Thyroid gland (tissue), 4 donors: ENCODE measurements around the gene CCDC148. TPM values are rescaled to one million over a fixed set of nuclear protein-coding genes. Genes with fewer than 3 reads are reported as not detected.

ENCODE experiments used
- DNase-seq, 2 donors: peaks; one replicate each; pipeline ENCODE4 v3.0.0-alpha.2; 2019
- H3K27ac ChIP-seq, 3 donors: fragments of 200-600 bp; sonication (generic); 1 replicate in 2 of 3; 2 replicates in 1 of 3; pipeline ENCODE4 v1.5.1; 2016 to 2019; ENCODE audit warnings: mild to moderate bottlenecking in 1 of 3, moderate library complexity in 1 of 3
- H3K27me3 ChIP-seq: fragments of 200-600 bp; sonication (generic); one replicate; pipeline ENCODE4 v1.5.1; 2019
- H3K36me3 ChIP-seq, 2 donors: fragments of 200-600 bp; sonication (generic); one replicate each; pipeline ENCODE4 v1.5.1; 2016 to 2019
- H3K4me1 ChIP-seq, 2 donors: fragments of 200-600 bp; sonication (generic); one replicate each; pipeline ENCODE4 v1.5.1; 2017 to 2019
- H3K4me3 ChIP-seq, 3 donors: fragments of 200-600 bp; sonication (generic); replicated peaks in 1 of 3; 1 replicate in 2 of 3; 2 replicates in 1 of 3; pipeline ENCODE4 v1.5.1; 2016; ENCODE audit warnings: mild to moderate bottlenecking in 1 of 3
- H3K9me3 ChIP-seq: fragments of 200-600 bp; sonication (generic); one replicate; pipeline ENCODE4 v1.5.1; 2017
- POLR2A ChIP-seq, 2 donors: fragments of 450-650 bp; IDR thresholded peaks; one replicate each; pipeline ENCODE4 v1.6.1; 2017; ENCODE audit warnings: antibody characterized with exemption in 2 of 2, mild to moderate bottlenecking in 2 of 2, moderate library complexity in 1 of 2
- WGBS, 2 donors: methylation state at CpG; one replicate each; pipeline ENCODE4 v1.1.5; 2017; 5-methylcytosine and 5-hydroxymethylcytosine counted together
- intact Hi-C: fragments of 100-400 bp; cut with DNase I; formaldehyde crosslinking; loops from one replicate; pipeline ENCODE4 v1.15.1; 2023
- total RNA-seq, 4 donors: library from RNA; depleted of rRNA; stranded (reverse); fragments of >200 nt; gene quantifications; one replicate each; pipeline ENCODE4 v1.2.3, GENCODE V29; 2016
- TF ChIP-seq, protein P1 (sequence below), 6 experiments: fragments of 200-600 bp in 3 of 6; fragments of 450-650 bp in 3 of 6; sonication (generic) in 3 of 6; IDR thresholded peaks; one replicate each; pipeline ENCODE4 v1.5.1; 2016 to 2019; ENCODE audit warnings: antibody characterized with exemption in 6 of 6, mild to moderate bottlenecking in 2 of 6, inconsistent platforms in 1 of 6, moderate library complexity in 1 of 6

The CCDC148 gene
- total RNA-seq, 4 donors from 2014 or later: 4.6 to 10.7 (median 7.4) TPM

DNA sequence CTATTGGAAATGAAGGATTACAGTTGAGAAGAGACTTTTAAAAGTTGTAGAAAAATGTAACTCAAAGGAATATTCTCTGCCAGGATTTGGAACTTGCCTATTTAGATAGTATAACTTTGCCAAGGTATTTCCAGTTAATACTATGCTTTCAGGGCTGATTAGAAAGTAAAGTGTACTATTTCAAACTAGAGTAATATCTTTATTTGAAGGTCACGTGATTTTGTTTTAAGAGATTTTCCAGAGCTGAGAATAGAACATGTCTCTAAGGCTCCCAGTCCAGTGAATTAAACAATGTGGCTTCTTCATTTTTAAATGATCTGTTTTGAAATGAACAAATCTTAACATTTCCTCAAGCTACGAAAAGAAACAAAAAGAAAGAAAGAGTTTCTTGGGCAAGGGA, 53.9 kb downstream of the CCDC148 start:
- H3K36me3 ChIP-seq: no peaks in the 10 kb centered on the region
- no peaks in the 10 kb centered on the region for H3K4me1 ChIP-seq
- no peak for DNase-seq
- TF ChIP-seq POLR2A (IDR thresholded peaks at IDR 0.05): no peak
- TF ChIP-seq, protein P1, sequence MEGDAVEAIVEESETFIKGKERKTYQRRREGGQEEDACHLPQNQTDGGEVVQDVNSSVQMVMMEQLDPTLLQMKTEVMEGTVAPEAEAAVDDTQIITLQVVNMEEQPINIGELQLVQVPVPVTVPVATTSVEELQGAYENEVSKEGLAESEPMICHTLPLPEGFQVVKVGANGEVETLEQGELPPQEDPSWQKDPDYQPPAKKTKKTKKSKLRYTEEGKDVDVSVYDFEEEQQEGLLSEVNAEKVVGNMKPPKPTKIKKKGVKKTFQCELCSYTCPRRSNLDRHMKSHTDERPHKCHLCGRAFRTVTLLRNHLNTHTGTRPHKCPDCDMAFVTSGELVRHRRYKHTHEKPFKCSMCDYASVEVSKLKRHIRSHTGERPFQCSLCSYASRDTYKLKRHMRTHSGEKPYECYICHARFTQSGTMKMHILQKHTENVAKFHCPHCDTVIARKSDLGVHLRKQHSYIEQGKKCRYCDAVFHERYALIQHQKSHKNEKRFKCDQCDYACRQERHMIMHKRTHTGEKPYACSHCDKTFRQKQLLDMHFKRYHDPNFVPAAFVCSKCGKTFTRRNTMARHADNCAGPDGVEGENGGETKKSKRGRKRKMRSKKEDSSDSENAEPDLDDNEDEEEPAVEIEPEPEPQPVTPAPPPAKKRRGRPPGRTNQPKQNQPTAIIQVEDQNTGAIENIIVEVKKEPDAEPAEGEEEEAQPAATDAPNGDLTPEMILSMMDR (IDR thresholded peaks at IDR 0.05): no peak
- no peak overlapping the region for H3K27ac ChIP-seq
- intact Hi-C loops: no loop called here
- 66 to 71% methylated on average over 2 of the region's 2 CpGs for WGBS, 2 donors
- H3K27me3 ChIP-seq: no peaks in the 10 kb centered on the region
- no peak overlapping the region for H3K4me3 ChIP-seq
- H3K9me3 ChIP-seq: no peaks in the 10 kb centered on the region

DNA sequence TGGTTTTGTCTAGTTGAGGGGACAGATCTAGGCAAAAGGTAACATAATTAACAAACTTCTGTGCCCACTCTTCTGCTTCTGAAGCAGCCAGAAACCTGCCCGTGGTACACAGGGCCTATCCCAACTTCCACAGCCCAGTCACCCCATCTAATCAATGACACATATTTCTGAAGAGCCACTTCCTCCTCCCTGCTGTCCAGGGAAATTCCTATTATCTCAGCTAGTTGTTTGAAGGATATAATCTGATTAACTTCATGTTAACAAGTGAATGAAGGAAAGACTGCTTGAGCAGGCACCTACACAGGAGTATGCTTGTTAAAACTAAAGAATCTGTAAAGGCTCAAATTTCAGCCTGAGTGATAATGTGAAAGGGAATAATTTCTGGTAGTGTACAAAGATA, 61.4 kb downstream of the CCDC148 start:
- no peak for DNase-seq
- intact Hi-C loops: no loop called here
- TF ChIP-seq POLR2A (IDR thresholded peaks at IDR 0.05): no peak
- TF ChIP-seq, protein P1 (IDR thresholded peaks at IDR 0.05): no peak
- H3K27me3 ChIP-seq: no peaks in the 10 kb centered on the region
- WGBS, 2 donors: 38 to 40% methylated on average over 1 of the region's 1 CpG
- no peak overlapping the region for H3K27ac ChIP-seq
- H3K4me3 ChIP-seq: no peak overlapping the region
- H3K9me3 ChIP-seq: no peaks in the 10 kb centered on the region
- H3K4me1 ChIP-seq: peaks cover 0 to 6% of the 10 kb centered on the region in 2 donors
- no peaks in the 10 kb centered on the region for H3K36me3 ChIP-seq

DNA sequence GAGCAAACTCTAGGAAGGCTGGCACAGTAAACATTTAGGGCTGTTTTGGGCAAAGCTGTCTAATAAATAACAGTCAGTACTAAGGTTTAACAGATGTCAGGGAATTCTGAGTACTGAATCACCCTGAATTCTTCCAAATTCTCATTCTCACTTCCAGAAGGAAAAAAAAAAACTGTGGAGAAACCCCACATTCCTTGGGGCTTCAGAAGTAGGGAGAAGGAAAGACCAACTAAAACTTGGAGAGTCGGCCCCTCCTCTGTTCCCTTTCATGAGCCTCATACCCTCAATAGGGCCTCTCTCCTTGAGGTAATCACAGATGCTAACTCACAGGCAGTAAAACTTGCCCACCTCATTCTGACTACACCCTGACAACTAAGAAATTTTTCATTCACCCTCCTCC, 62.1 kb downstream of the CCDC148 start:
- H3K27ac ChIP-seq: no peak overlapping the region
- H3K4me1 ChIP-seq: peaks cover 0 to 6% of the 10 kb centered on the region in 2 donors
- H3K27me3 ChIP-seq: no peaks in the 10 kb centered on the region
- H3K9me3 ChIP-seq: no peaks in the 10 kb centered on the region
- 50 to 93% methylated on average over 1 of the region's 1 CpG for WGBS, 2 donors
- no peak for DNase-seq
- H3K36me3 ChIP-seq: no peaks in the 10 kb centered on the region
- no peak overlapping the region for H3K4me3 ChIP-seq
- no peak for TF ChIP-seq POLR2A (IDR thresholded peaks at IDR 0.05)
- TF ChIP-seq, protein P1 (IDR thresholded peaks at IDR 0.05): no peak
- intact Hi-C loops: no loop called here

DNA sequence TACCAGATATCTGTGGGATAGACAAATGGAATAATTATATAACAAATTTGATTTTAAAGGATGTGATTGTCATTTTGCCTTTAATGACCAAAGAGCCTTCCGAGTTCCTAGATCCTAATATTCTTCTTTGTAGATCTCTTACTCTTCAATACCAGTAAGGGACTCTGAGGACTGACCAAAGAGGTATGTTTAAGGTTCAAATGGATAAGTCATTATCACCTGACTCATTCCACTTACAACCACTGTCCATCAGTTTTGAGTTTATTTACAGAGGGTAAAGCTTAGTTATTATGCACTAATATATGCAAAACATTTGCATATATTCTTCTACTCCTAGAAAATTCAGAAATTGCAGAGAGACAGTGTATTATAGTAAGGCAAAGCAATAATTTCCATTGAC, 62.7 kb downstream of the CCDC148 start:
- no peak overlapping the region for H3K27ac ChIP-seq
- WGBS, 2 donors: 0 to 98% methylated on average over 1 of the region's 1 CpG
- H3K4me1 ChIP-seq: peaks cover 0 to 6% of the 10 kb centered on the region in 2 donors
- H3K27me3 ChIP-seq: no peaks in the 10 kb centered on the region
- no peak for DNase-seq
- intact Hi-C loops: no loop called here
- no peaks in the 10 kb centered on the region for H3K36me3 ChIP-seq
- no peak overlapping the region for H3K4me3 ChIP-seq
- H3K9me3 ChIP-seq: no peaks in the 10 kb centered on the region
- TF ChIP-seq, protein P1 (IDR thresholded peaks at IDR 0.05): no peak
- TF ChIP-seq POLR2A (IDR thresholded peaks at IDR 0.05): no peak

DNA sequence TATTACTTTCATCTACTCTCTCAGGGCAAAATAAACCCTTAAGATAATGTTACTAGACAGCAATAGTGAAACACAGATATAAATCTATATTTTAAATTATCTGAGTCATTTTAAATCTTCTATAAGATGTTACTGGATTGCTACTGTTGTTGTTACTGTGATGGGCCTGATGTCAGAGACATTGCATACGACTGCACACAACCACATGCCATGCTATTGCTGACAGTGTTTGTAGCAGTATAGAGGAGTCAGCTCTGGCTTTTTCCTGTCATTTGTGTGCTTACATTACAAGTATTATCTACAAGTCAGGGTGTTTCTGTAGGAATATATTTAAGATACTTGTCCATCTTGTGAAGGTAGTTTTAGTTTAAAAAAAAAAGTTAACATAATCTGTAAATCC, 63.9 kb downstream of the CCDC148 start:
- Histone ChIP-seq H3K9me3 (no peaks in the 10 kb centered on the region), H3K4me3 (no peak overlapping the region), H3K27me3 (no peaks in the 10 kb centered on the region), H3K4me1 (peaks cover 0 to 6% of the 10 kb centered on the region in 2 donors), H3K36me3 (no peaks in the 10 kb centered on the region), H3K27ac (no peak overlapping the region)
- intact Hi-C loops: no loop called here
- no peak for DNase-seq
- TF ChIP-seq, protein P1 (IDR thresholded peaks at IDR 0.05): no peak
- WGBS, 2 donors: 0 to 47% methylated on average over 1 of the region's 1 CpG
